ENCODE measurements around the gene ELK4. TPM values are rescaled to one million over a fixed set of nuclear protein-coding genes. Genes with fewer than 3 reads are reported as not detected.

Gene ELK4
- polyA plus RNA-seq, 1 donor = 18.2 TPM

DNA sequence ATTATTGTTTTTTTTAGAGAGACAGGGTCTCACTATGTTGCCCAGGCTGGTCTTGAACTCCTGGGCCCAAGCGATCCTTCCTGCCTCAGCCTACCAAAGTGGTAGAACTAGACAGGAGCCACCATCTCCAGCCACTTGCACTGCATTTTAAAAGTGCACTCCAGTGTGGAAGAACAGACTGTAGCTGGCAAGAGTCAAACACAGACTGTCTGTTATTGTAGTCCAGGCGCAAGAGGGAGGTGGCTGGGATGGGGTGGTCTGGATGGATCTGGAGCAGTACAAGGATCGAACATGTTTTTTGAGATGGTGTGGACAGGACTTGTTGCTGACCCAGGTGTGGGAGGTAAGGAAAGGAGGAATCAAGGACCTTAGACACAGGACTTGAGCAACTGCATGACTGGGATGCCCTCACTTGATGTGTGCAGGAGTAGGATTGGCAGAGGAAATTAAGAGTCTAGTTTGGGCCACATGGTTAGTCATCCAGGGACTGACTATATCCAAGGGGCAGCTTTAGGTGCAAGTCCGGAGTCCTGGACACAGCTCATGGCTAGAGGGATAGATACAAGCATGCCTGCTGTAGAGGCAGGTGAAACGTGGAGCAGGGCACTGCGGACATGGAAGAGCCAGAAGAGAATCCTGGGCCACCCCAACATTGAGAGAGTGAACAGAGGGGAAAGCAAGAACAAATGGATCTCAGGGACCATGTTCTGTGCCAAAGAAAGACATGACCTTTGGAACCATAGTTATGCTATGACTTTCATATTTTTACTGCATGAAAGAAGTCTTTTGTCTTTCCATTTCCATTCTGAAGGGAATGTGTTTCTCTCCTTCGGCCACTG, 42.0 kb downstream of the ELK4 start:
- no peaks in the 10 kb centered on the region for H3K36me3 ChIP-seq (ENCODE audit: control insufficient read depth, insufficient read depth, low read length)
- H3K9me3 ChIP-seq (ENCODE audit: control insufficient read depth, low read depth, low read length) = no peaks in the 10 kb centered on the region
- no peak for DNase-seq
- no CpG with 5 or more reads among the region's 7 CpGs for WGBS (ENCODE audit: insufficient coverage, low lambda C conversion rate)
- H3K4me3 ChIP-seq (ENCODE audit: low read length) = no peak overlapping the region
- H3K4me1 ChIP-seq (ENCODE audit: control insufficient read depth, insufficient read depth, low read length) = peaks cover 3% of the 10 kb centered on the region
- H3K27ac ChIP-seq (ENCODE audit: low read length) = no peak overlapping the region
- no peaks in the 10 kb centered on the region for H3K27me3 ChIP-seq (ENCODE audit: control insufficient read depth, insufficient read depth, low read length)

DNA sequence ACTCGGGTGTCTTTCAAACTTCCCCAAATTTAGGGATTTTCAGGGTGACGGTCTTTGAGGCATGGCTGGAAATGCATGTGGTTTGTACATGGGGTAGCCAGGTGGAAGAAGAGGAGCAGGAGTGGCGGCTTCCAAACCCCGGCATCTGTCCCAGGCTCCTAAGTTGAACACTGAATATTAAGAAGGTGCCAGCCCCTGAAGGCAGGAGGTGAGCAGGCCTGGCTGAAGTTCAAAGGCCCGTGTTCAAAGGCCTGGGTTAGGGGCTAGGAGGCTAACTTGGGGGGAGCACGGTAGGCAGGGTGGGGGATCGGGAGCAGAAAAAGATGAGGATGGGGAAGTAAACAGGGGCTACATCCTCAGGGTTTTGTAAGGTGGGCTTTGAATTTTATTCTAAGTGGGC, 42.8 kb downstream of the ELK4 start:
- Histone ChIP-seq H3K36me3 (ENCODE audit: control insufficient read depth, insufficient read depth, low read length) (no peaks in the 10 kb centered on the region), H3K27me3 (ENCODE audit: control insufficient read depth, insufficient read depth, low read length) (no peaks in the 10 kb centered on the region), H3K4me1 (ENCODE audit: control insufficient read depth, insufficient read depth, low read length) (peaks cover 3% of the 10 kb centered on the region), H3K4me3 (ENCODE audit: low read length) (no peak overlapping the region), H3K9me3 (ENCODE audit: control insufficient read depth, low read depth, low read length) (no peaks in the 10 kb centered on the region), H3K27ac (ENCODE audit: low read length) (no peak overlapping the region)
- DNase-seq = no peak
- WGBS (ENCODE audit: insufficient coverage, low lambda C conversion rate) = no CpG with 5 or more reads among the region's 7 CpGs

GRCh38 chr1:205588636-205589035, 43.2 kb downstream of the ELK4 start:
- no peaks in the 10 kb centered on the region for H3K9me3 ChIP-seq (ENCODE audit: control insufficient read depth, low read depth, low read length)
- H3K4me3 ChIP-seq (ENCODE audit: low read length) = no peak overlapping the region
- WGBS (ENCODE audit: insufficient coverage, low lambda C conversion rate) = no CpG with 5 or more reads among the region's 6 CpGs
- DNase-seq = no peak
- H3K27ac ChIP-seq (ENCODE audit: low read length) = no peak overlapping the region
- no peaks in the 10 kb centered on the region for H3K27me3 ChIP-seq (ENCODE audit: control insufficient read depth, insufficient read depth, low read length)
- no peaks in the 10 kb centered on the region for H3K36me3 ChIP-seq (ENCODE audit: control insufficient read depth, insufficient read depth, low read length)
- peaks cover 3% of the 10 kb centered on the region for H3K4me1 ChIP-seq (ENCODE audit: control insufficient read depth, insufficient read depth, low read length)

DNA sequence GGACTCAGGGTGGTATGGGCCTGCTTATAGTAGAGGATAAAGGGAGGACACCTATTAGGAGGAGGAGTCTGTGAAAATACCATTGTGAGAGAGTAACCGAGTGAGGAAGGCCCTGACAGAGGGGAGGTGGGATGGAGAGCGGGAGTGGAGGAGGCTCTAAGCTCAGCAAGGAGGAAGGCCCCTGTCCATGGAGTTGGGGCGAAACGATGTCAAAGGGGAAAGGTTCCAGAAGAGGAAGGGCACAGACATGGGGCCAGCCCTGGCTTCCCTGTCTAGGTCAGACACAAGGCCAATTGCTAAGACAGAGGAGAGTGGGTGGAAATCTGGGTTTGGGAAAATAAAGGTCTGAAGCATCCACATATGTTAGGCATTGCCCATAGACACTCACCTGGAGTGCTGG, 44.2 kb downstream of the ELK4 start:
- Histone ChIP-seq H3K27ac (ENCODE audit: low read length) (no peak overlapping the region), H3K4me1 (ENCODE audit: control insufficient read depth, insufficient read depth, low read length) (peaks cover 3% of the 10 kb centered on the region)

GRCh38 chr1:205585835-205586785, 45.7 kb downstream of the ELK4 start:
- Histone ChIP-seq H3K4me1 (ENCODE audit: control insufficient read depth, insufficient read depth, low read length) (peaks cover 3% of the 10 kb centered on the region), H3K27ac (ENCODE audit: low read length) (no peak overlapping the region), H3K9me3 (ENCODE audit: control insufficient read depth, low read depth, low read length) (no peaks in the 10 kb centered on the region), H3K4me3 (ENCODE audit: low read length) (no peak overlapping the region), H3K36me3 (ENCODE audit: control insufficient read depth, insufficient read depth, low read length) (no peaks in the 10 kb centered on the region), H3K27me3 (ENCODE audit: control insufficient read depth, insufficient read depth, low read length) (no peaks in the 10 kb centered on the region)
- no peak for DNase-seq
- no CpG with 5 or more reads among the region's 13 CpGs for WGBS (ENCODE audit: insufficient coverage, low lambda C conversion rate)

More for the DNA sequence above, 44.2 kb downstream of the ELK4 start:
- no peak for DNase-seq
- Histone ChIP-seq H3K36me3 (ENCODE audit: control insufficient read depth, insufficient read depth, low read length) (no peaks in the 10 kb centered on the region), H3K9me3 (ENCODE audit: control insufficient read depth, low read depth, low read length) (no peaks in the 10 kb centered on the region), H3K4me3 (ENCODE audit: low read length) (no peak overlapping the region), H3K27me3 (ENCODE audit: control insufficient read depth, insufficient read depth, low read length) (no peaks in the 10 kb centered on the region)
- WGBS (ENCODE audit: insufficient coverage, low lambda C conversion rate) = 100% methylated on average over 2 of the region's 4 CpGs

GRCh38 chr1:205585169-205585834, 46.5 kb downstream of the ELK4 start:
- WGBS (ENCODE audit: insufficient coverage, low lambda C conversion rate) = 50% methylated on average over 1 of the region's 6 CpGs
- H3K27me3 ChIP-seq (ENCODE audit: control insufficient read depth, insufficient read depth, low read length) = no peaks in the 10 kb centered on the region
- DNase-seq = no peak
- no peak overlapping the region for H3K4me3 ChIP-seq (ENCODE audit: low read length)
- H3K36me3 ChIP-seq (ENCODE audit: control insufficient read depth, insufficient read depth, low read length) = no peaks in the 10 kb centered on the region
- H3K4me1 ChIP-seq (ENCODE audit: control insufficient read depth, insufficient read depth, low read length) = peaks cover 3% of the 10 kb centered on the region
- no peaks in the 10 kb centered on the region for H3K9me3 ChIP-seq (ENCODE audit: control insufficient read depth, low read depth, low read length)
- H3K27ac ChIP-seq (ENCODE audit: low read length) = no peak overlapping the region

DNA sequence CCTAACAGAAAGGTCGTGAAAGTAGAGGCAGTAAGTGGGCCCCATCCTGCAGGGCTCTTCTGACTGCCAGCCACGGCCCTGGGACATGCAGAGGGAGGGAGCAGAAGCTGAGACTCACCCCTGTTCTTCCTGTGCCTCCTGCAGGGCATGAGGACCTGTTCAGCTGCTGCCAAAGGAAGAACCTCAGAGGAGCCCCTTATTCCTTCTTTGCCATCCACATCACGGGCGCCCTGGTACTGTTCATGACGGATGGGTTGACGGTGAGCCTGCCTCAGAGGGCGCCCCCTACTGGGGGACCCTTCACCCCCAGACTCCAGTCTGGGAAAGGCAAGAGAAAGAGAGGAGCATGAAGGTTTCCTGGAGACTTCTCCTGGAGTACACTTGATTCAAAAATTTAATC, 47.1 kb downstream of the ELK4 start:
- DNase-seq = no peak
- no peaks in the 10 kb centered on the region for H3K36me3 ChIP-seq (ENCODE audit: control insufficient read depth, insufficient read depth, low read length)
- WGBS (ENCODE audit: insufficient coverage, low lambda C conversion rate) = no CpG with 5 or more reads among the region's 7 CpGs
- no peaks in the 10 kb centered on the region for H3K9me3 ChIP-seq (ENCODE audit: control insufficient read depth, low read depth, low read length)
- no peak overlapping the region for H3K27ac ChIP-seq (ENCODE audit: low read length)
- peaks cover 3% of the 10 kb centered on the region for H3K4me1 ChIP-seq (ENCODE audit: control insufficient read depth, insufficient read depth, low read length)
- H3K27me3 ChIP-seq (ENCODE audit: control insufficient read depth, insufficient read depth, low read length) = peaks cover 4% of the 10 kb centered on the region
- H3K4me3 ChIP-seq (ENCODE audit: low read length) = no peak overlapping the region

- Histone ChIP-seq H3K4me3 (ENCODE audit: low read length) (no peak overlapping the region), H3K9me3 (ENCODE audit: control insufficient read depth, low read depth, low read length) (no peaks in the 10 kb centered on the region), H3K4me1 (ENCODE audit: control insufficient read depth, insufficient read depth, low read length) (peaks cover 3% of the 10 kb centered on the region), H3K36me3 (ENCODE audit: control insufficient read depth, insufficient read depth, low read length) (no peaks in the 10 kb centered on the region), H3K27me3 (ENCODE audit: control insufficient read depth, insufficient read depth, low read length) (peaks cover 5% of the 10 kb centered on the region), H3K27ac (ENCODE audit: low read length) (no peak overlapping the region)
- no CpG with 5 or more reads among the region's 7 CpGs for WGBS (ENCODE audit: insufficient coverage, low lambda C conversion rate)
- no peak for DNase-seq
Measured at GRCh38 chr1:205583461-205584130, 48.2 kb downstream of the ELK4 start.

- DNase-seq = peak in 1 of 2 donors; percentile 50
- peaks cover 6% of the 10 kb centered on the region for H3K27me3 ChIP-seq (ENCODE audit: control insufficient read depth, insufficient read depth, low read length)
- H3K27ac ChIP-seq (ENCODE audit: low read length) = peak overlapping the region; percentile 0
- peaks cover 3% of the 10 kb centered on the region for H3K4me1 ChIP-seq (ENCODE audit: control insufficient read depth, insufficient read depth, low read length)
- no peaks in the 10 kb centered on the region for H3K36me3 ChIP-seq (ENCODE audit: control insufficient read depth, insufficient read depth, low read length)
- WGBS (ENCODE audit: insufficient coverage, low lambda C conversion rate) = no CpG with 5 or more reads among the region's 6 CpGs
- H3K9me3 ChIP-seq (ENCODE audit: control insufficient read depth, low read depth, low read length) = no peaks in the 10 kb centered on the region
- no peak overlapping the region for H3K4me3 ChIP-seq (ENCODE audit: low read length)
Measured at GRCh38 chr1:205582471-205583291, 49.1 kb downstream of the ELK4 start.
